Gastrocnemius medialis (tissue), 4 donors: Measurements from ENCODE around the gene OTULIN.

ENCODE experiments used
- CTCF ChIP-seq, 5 experiments: fragments of 450-650 bp in 3 of 5; fragments of 200-600 bp in 2 of 5; sonication (generic) in 2 of 5; IDR thresholded peaks in 4 of 5; conservative IDR thresholded peaks in 1 of 5; 1 replicate in 4 of 5; 2 replicates in 1 of 5; pipeline ENCODE4 v1.5.1; 2016 to 2019; ENCODE audit warnings: antibody characterized with exemption in 5 of 5, mild to moderate bottlenecking in 3 of 5, moderate library complexity in 3 of 5
- POLR2A ChIP-seq, 2 donors: fragments of 450-650 bp; IDR thresholded peaks; one replicate each; pipeline ENCODE4 v1.6.1; 2017; ENCODE audit warnings: antibody characterized with exemption in 2 of 2, mild to moderate bottlenecking in 2 of 2, moderate library complexity in 2 of 2

- no peak for TF ChIP-seq CTCF (IDR thresholded peaks at IDR 0.05 in 4 of 5, conservative IDR thresholded peaks at IDR 0.05 in 1 of 5)
- TF ChIP-seq POLR2A (IDR thresholded peaks at IDR 0.05) = no peak
Measured at GRCh38 chr5:14698495-14698894, 34.0 kb downstream of the OTULIN start.
